Fibroblast of lung (primary cell): ENCODE results near the gene MCM10.

Source experiments
- EZH2 ChIP-seq: IDR thresholded peaks from 2 replicates; pipeline ENCODE4 v1.5.1; 2012; ENCODE audit warnings: low read length, control low read depth, mild to moderate bottlenecking; ENCODE audit errors: missing control alignments
- TF ChIP-seq, protein P1 (sequence below), 2 donors: IDR thresholded peaks in 1 of 2; conservative IDR thresholded peaks in 1 of 2; 1 replicate in 1 of 2; 2 replicates in 1 of 2; pipeline ENCODE4 v1.5.1; 2011 to 2012; ENCODE audit warnings: low read length in 2 of 2, control low read depth in 1 of 2, inconsistent platforms in 1 of 2, low read depth in 1 of 2, mild to moderate bottlenecking in 1 of 2

DNA sequence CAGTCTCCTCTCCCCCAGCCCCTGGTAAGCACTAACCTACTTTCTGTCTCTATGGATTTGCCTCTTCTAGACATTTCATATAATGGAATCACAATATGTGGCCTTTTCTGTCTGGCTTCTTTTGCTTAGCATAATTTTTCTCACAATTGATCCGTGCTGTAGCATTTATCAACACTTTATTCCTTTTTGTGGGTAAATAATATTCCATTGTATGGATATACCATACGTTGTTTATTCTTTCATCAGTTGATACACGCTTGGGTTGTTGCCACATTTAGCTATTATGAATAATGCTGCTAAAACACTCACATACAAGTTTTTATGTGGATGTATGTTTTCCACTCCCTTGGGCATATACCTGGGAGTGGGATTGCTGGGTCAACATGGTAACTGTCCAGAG lies 25.8 kb downstream of the MCM10 start:
- TF ChIP-seq, protein P1, sequence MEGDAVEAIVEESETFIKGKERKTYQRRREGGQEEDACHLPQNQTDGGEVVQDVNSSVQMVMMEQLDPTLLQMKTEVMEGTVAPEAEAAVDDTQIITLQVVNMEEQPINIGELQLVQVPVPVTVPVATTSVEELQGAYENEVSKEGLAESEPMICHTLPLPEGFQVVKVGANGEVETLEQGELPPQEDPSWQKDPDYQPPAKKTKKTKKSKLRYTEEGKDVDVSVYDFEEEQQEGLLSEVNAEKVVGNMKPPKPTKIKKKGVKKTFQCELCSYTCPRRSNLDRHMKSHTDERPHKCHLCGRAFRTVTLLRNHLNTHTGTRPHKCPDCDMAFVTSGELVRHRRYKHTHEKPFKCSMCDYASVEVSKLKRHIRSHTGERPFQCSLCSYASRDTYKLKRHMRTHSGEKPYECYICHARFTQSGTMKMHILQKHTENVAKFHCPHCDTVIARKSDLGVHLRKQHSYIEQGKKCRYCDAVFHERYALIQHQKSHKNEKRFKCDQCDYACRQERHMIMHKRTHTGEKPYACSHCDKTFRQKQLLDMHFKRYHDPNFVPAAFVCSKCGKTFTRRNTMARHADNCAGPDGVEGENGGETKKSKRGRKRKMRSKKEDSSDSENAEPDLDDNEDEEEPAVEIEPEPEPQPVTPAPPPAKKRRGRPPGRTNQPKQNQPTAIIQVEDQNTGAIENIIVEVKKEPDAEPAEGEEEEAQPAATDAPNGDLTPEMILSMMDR (conservative IDR thresholded peaks at IDR 0.05 in 1 of 2, IDR thresholded peaks at IDR 0.05 in 1 of 2; ENCODE audit: low read depth in 1 of 2, low read length in 2 of 2) = no peak
- no peak for TF ChIP-seq EZH2
